Measurements from ENCODE around the gene SLCO3A1.

The SLCO3A1 gene

DNA sequence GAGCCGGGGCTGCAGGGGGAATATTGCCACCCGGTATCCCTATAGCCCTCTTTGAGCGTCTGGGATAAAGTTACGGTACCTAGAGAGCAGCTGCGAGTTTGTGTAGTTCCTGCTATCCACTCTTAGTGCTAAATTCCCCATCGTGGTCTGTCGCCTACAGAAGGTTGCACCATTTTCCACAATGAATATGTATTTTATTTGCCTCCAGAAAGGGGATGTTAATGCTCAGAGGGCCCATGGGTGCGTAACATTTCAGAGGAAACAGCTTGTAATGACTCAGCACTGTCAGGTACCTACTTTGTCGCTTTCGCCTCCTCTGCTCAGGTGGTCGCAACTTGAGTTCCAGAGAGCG lies 1.1 kb downstream of the SLCO3A1 start:
- H3K9ac ChIP-seq (ENCODE audit: low read length) = no peak overlapping the region
- H3K23ac ChIP-seq (ENCODE audit: low read length) = no peak overlapping the region
- no peak overlapping the region for H2BK15ac ChIP-seq (replicated peaks; ENCODE audit: low read depth)
- no peak for DNase-seq
- peaks cover 2% of the 10 kb centered on the region for H3K27me3 ChIP-seq (ENCODE audit: insufficient read depth, low read length, poor library complexity)
- H3K18ac ChIP-seq (ENCODE audit: low read length) = no peak overlapping the region
- peak overlapping the region; percentile 52 for H3K4me2 ChIP-seq (ENCODE audit: low read length)
- no peak overlapping the region for H2BK5ac ChIP-seq (ENCODE audit: low read length)
- H3K4me1 ChIP-seq (ENCODE audit: control insufficient read depth, low read depth, low read length) = peaks cover 2% of the 10 kb centered on the region
- H3K27ac ChIP-seq (ENCODE audit: low read depth, low read length) = no peak overlapping the region
- no peak overlapping the region for H4K5ac ChIP-seq (ENCODE audit: low read length)
- no peaks in the 10 kb centered on the region for H3K79me1 ChIP-seq (ENCODE audit: low read length)
- H3K36me3 ChIP-seq (ENCODE audit: control insufficient read depth, insufficient read depth, low read length) = no peaks in the 10 kb centered on the region
- H2AK5ac ChIP-seq (ENCODE audit: low read length) = no peak overlapping the region
- H3K4ac ChIP-seq (ENCODE audit: low read depth, low read length) = no peak overlapping the region
- H3K56ac ChIP-seq (ENCODE audit: low read length) = peak overlapping the region; percentile 19
- no peak overlapping the region for H3K4me3 ChIP-seq (ENCODE audit: low read length)
- no peak overlapping the region for H4K8ac ChIP-seq (ENCODE audit: low read depth, low read length)
- no peak overlapping the region for H2BK120ac ChIP-seq (ENCODE audit: low read depth, low read length)
- H3K79me2 ChIP-seq (ENCODE audit: control insufficient read depth, insufficient read depth, low read length) = no peaks in the 10 kb centered on the region
- WGBS (ENCODE audit: extremely low coverage, insufficient coverage, low lambda C conversion rate) = no CpG with 5 or more reads among the region's 12 CpGs

- peaks cover 2% of the 10 kb centered on the region for H3K27me3 ChIP-seq (ENCODE audit: insufficient read depth, low read length, poor library complexity)
- no peak overlapping the region for H3K56ac ChIP-seq (ENCODE audit: low read length)
- H2AK5ac ChIP-seq (ENCODE audit: low read length) = no peak overlapping the region
- no peaks in the 10 kb centered on the region for H3K79me1 ChIP-seq (ENCODE audit: low read length)
- H3K23ac ChIP-seq (ENCODE audit: low read length) = no peak overlapping the region
- H2BK15ac ChIP-seq (replicated peaks; ENCODE audit: low read depth) = no peak overlapping the region
- no peak for DNase-seq
- H3K9ac ChIP-seq (ENCODE audit: low read length) = no peak overlapping the region
- no peak overlapping the region for H3K18ac ChIP-seq (ENCODE audit: low read length)
- no peak overlapping the region for H3K27ac ChIP-seq (ENCODE audit: low read depth, low read length)
- no peak overlapping the region for H3K4ac ChIP-seq (ENCODE audit: low read depth, low read length)
- H3K4me2 ChIP-seq (ENCODE audit: low read length) = no peak overlapping the region
- H3K79me2 ChIP-seq (ENCODE audit: control insufficient read depth, insufficient read depth, low read length) = no peaks in the 10 kb centered on the region
- H4K5ac ChIP-seq (ENCODE audit: low read length) = no peak overlapping the region
- H3K4me1 ChIP-seq (ENCODE audit: control insufficient read depth, low read depth, low read length) = peaks cover 2% of the 10 kb centered on the region
- WGBS (ENCODE audit: extremely low coverage, insufficient coverage, low lambda C conversion rate) = no CpG with 5 or more reads among the region's 6 CpGs
- H2BK120ac ChIP-seq (ENCODE audit: low read depth, low read length) = no peak overlapping the region
- no peaks in the 10 kb centered on the region for H3K36me3 ChIP-seq (ENCODE audit: control insufficient read depth, insufficient read depth, low read length)
- H3K4me3 ChIP-seq (ENCODE audit: low read length) = no peak overlapping the region
- no peak overlapping the region for H4K8ac ChIP-seq (ENCODE audit: low read depth, low read length)
- no peak overlapping the region for H2BK5ac ChIP-seq (ENCODE audit: low read length)
These were observed 1.7 kb downstream of the SLCO3A1 start for GRCh38 chr15:91855241-91855640.

DNA sequence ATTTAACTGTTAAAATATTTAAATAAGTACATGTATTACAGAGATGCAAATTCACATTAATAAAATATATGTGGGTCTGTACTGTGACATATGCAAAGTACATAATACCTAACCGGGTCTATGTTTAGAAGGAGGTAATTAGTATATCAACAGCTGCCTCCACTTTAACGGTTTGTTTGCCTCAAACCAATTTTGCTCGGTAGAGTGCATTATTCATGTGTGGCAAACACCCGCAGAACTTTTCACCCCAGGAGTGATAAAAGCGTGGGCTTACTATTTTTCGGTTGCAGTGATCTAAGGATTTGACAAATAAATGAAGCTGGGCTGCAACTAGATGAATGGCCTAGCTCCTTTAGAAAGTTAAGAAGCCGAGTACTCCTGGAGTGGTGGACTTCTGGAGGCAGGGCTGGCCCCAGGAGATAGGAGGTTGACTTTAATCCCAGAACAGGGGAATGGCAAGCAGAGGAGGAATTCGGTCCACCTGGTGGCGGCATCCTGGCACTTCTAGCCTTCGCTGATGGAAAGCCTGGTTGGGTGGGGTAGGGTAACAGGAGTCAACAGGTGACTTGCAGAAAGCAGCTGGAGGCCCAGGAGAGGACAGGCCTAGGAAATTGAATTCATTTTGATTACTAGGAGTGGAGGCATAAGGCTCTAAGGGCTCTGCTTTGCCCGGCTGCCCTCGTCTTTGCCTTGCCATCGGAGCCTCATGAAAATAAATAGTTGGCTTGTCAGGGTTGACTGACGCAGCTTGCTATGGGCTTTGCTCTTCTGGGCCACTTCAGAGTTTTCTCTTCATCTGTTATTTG lies 2.4 kb downstream of the SLCO3A1 start:
- Histone ChIP-seq H3K18ac (ENCODE audit: low read length) (no peak overlapping the region), H3K23ac (ENCODE audit: low read length) (no peak overlapping the region), H3K4ac (ENCODE audit: low read depth, low read length) (no peak overlapping the region), H3K79me1 (ENCODE audit: low read length) (no peaks in the 10 kb centered on the region), H3K27ac (ENCODE audit: low read depth, low read length) (no peak overlapping the region), H3K36me3 (ENCODE audit: control insufficient read depth, insufficient read depth, low read length) (no peaks in the 10 kb centered on the region), H3K56ac (ENCODE audit: low read length) (no peak overlapping the region), H3K9ac (ENCODE audit: low read length) (no peak overlapping the region), H3K4me3 (ENCODE audit: low read length) (no peak overlapping the region), H4K5ac (ENCODE audit: low read length) (no peak overlapping the region), H3K4me2 (ENCODE audit: low read length) (no peak overlapping the region), H2BK5ac (ENCODE audit: low read length) (no peak overlapping the region), H2BK15ac (replicated peaks; ENCODE audit: low read depth) (no peak overlapping the region), H3K4me1 (ENCODE audit: control insufficient read depth, low read depth, low read length) (peaks cover 2% of the 10 kb centered on the region), H2AK5ac (ENCODE audit: low read length) (no peak overlapping the region), H3K79me2 (ENCODE audit: control insufficient read depth, insufficient read depth, low read length) (no peaks in the 10 kb centered on the region), H4K8ac (ENCODE audit: low read depth, low read length) (no peak overlapping the region), H3K27me3 (ENCODE audit: insufficient read depth, low read length, poor library complexity) (peaks cover 2% of the 10 kb centered on the region), H2BK120ac (ENCODE audit: low read depth, low read length) (no peak overlapping the region)
- WGBS (ENCODE audit: extremely low coverage, insufficient coverage, low lambda C conversion rate) = no CpG with 5 or more reads among the region's 14 CpGs
- peak; percentile 90 for DNase-seq

- Histone ChIP-seq H3K23ac (ENCODE audit: low read length) (no peak overlapping the region), H3K18ac (ENCODE audit: low read length) (no peak overlapping the region), H3K4me1 (ENCODE audit: control insufficient read depth, low read depth, low read length) (peaks cover 2% of the 10 kb centered on the region), H3K4me3 (ENCODE audit: low read length) (no peak overlapping the region), H4K5ac (ENCODE audit: low read length) (no peak overlapping the region), H3K27me3 (ENCODE audit: insufficient read depth, low read length, poor library complexity) (peaks cover 2% of the 10 kb centered on the region), H2AK5ac (ENCODE audit: low read length) (no peak overlapping the region), H3K56ac (ENCODE audit: low read length) (no peak overlapping the region), H2BK120ac (ENCODE audit: low read depth, low read length) (no peak overlapping the region), H4K8ac (ENCODE audit: low read depth, low read length) (no peak overlapping the region), H3K36me3 (ENCODE audit: control insufficient read depth, insufficient read depth, low read length) (no peaks in the 10 kb centered on the region), H3K4ac (ENCODE audit: low read depth, low read length) (no peak overlapping the region), H3K9ac (ENCODE audit: low read length) (no peak overlapping the region), H2BK5ac (ENCODE audit: low read length) (no peak overlapping the region), H2BK15ac (replicated peaks; ENCODE audit: low read depth) (no peak overlapping the region), H3K27ac (ENCODE audit: low read depth, low read length) (no peak overlapping the region), H3K79me1 (ENCODE audit: low read length) (no peaks in the 10 kb centered on the region), H3K4me2 (ENCODE audit: low read length) (no peak overlapping the region), H3K79me2 (ENCODE audit: control insufficient read depth, insufficient read depth, low read length) (no peaks in the 10 kb centered on the region)
- WGBS (ENCODE audit: extremely low coverage, insufficient coverage, low lambda C conversion rate) = no CpG with 5 or more reads among the region's 3 CpGs
- no peak for DNase-seq
These were observed 3.7 kb downstream of the SLCO3A1 start for GRCh38 chr15:91857224-91857585.

GRCh38 chr15:91857772-91858171 lies 4.3 kb downstream of the SLCO3A1 start:
- no peak overlapping the region for H4K5ac ChIP-seq (ENCODE audit: low read length)
- H3K18ac ChIP-seq (ENCODE audit: low read length) = no peak overlapping the region
- H3K4me3 ChIP-seq (ENCODE audit: low read length) = no peak overlapping the region
- WGBS (ENCODE audit: extremely low coverage, insufficient coverage, low lambda C conversion rate) = no CpG with 5 or more reads among the region's 2 CpGs
- H3K4me1 ChIP-seq (ENCODE audit: control insufficient read depth, low read depth, low read length) = no peaks in the 10 kb centered on the region
- H2BK120ac ChIP-seq (ENCODE audit: low read depth, low read length) = no peak overlapping the region
- H3K4me2 ChIP-seq (ENCODE audit: low read length) = no peak overlapping the region
- H2AK5ac ChIP-seq (ENCODE audit: low read length) = no peak overlapping the region
- H3K27ac ChIP-seq (ENCODE audit: low read depth, low read length) = no peak overlapping the region
- H2BK5ac ChIP-seq (ENCODE audit: low read length) = no peak overlapping the region
- H3K56ac ChIP-seq (ENCODE audit: low read length) = no peak overlapping the region
- no peak overlapping the region for H3K23ac ChIP-seq (ENCODE audit: low read length)
- no peak overlapping the region for H4K8ac ChIP-seq (ENCODE audit: low read depth, low read length)
- no peaks in the 10 kb centered on the region for H3K79me2 ChIP-seq (ENCODE audit: control insufficient read depth, insufficient read depth, low read length)
- H3K79me1 ChIP-seq (ENCODE audit: low read length) = no peaks in the 10 kb centered on the region
- H3K4ac ChIP-seq (ENCODE audit: low read depth, low read length) = no peak overlapping the region
- H3K36me3 ChIP-seq (ENCODE audit: control insufficient read depth, insufficient read depth, low read length) = no peaks in the 10 kb centered on the region
- no peak for DNase-seq
- no peak overlapping the region for H3K9ac ChIP-seq (ENCODE audit: low read length)
- H2BK15ac ChIP-seq (replicated peaks; ENCODE audit: low read depth) = no peak overlapping the region
- H3K27me3 ChIP-seq (ENCODE audit: insufficient read depth, low read length, poor library complexity) = peaks cover 2% of the 10 kb centered on the region

DNA sequence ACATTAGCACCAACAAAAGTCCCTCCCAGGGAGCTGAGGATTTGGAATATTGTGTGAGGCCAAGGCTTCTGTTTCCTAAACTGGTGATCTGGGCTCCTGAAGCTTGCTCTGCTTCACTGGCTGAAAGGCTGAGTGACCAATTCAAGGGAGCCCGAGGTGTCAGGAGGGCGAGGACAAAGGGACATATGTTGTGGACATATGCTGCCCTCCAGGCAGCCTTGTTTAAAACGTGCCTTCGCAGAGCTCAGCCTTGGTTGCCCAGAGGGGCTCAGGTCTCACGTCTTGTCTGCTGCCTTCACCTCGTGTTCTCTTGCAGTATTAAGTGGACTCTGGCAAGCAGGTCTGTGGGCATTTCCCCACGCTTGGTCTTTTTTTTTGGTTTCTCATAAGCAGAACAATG lies 7.0 kb downstream of the SLCO3A1 start:
- H3K23ac ChIP-seq (ENCODE audit: low read length) = no peak overlapping the region
- no peak for DNase-seq
- WGBS (ENCODE audit: extremely low coverage, insufficient coverage, low lambda C conversion rate) = no CpG with 5 or more reads among the region's 7 CpGs
- no peak overlapping the region for H3K56ac ChIP-seq (ENCODE audit: low read length)
- no peak overlapping the region for H3K9ac ChIP-seq (ENCODE audit: low read length)
- no peaks in the 10 kb centered on the region for H3K27me3 ChIP-seq (ENCODE audit: insufficient read depth, low read length, poor library complexity)
- no peak overlapping the region for H3K18ac ChIP-seq (ENCODE audit: low read length)
- no peaks in the 10 kb centered on the region for H3K36me3 ChIP-seq (ENCODE audit: control insufficient read depth, insufficient read depth, low read length)
- no peak overlapping the region for H3K27ac ChIP-seq (ENCODE audit: low read depth, low read length)
- no peak overlapping the region for H3K4me2 ChIP-seq (ENCODE audit: low read length)
- no peaks in the 10 kb centered on the region for H3K79me1 ChIP-seq (ENCODE audit: low read length)
- no peaks in the 10 kb centered on the region for H3K79me2 ChIP-seq (ENCODE audit: control insufficient read depth, insufficient read depth, low read length)
- no peak overlapping the region for H2BK15ac ChIP-seq (replicated peaks; ENCODE audit: low read depth)
- H3K4ac ChIP-seq (ENCODE audit: low read depth, low read length) = no peak overlapping the region
- no peak overlapping the region for H2BK120ac ChIP-seq (ENCODE audit: low read depth, low read length)
- no peaks in the 10 kb centered on the region for H3K4me1 ChIP-seq (ENCODE audit: control insufficient read depth, low read depth, low read length)
- no peak overlapping the region for H3K4me3 ChIP-seq (ENCODE audit: low read length)
- no peak overlapping the region for H4K5ac ChIP-seq (ENCODE audit: low read length)
- H2BK5ac ChIP-seq (ENCODE audit: low read length) = no peak overlapping the region
- H4K8ac ChIP-seq (ENCODE audit: low read depth, low read length) = no peak overlapping the region
- no peak overlapping the region for H2AK5ac ChIP-seq (ENCODE audit: low read length)
